ENCODE data around the gene SERINC5. TPM values are rescaled to one million over a fixed set of nuclear protein-coding genes. Genes with fewer than 3 reads are reported as not detected.

SERINC5 gene
- polyA plus RNA-seq, 4 donors: 51.9 to 60.6 (median 54.9) TPM

GRCh38 chr5:80255431-80255810, 427 bp downstream of the SERINC5 start:
- no peak for DNase-seq (ENCODE audit: low read depth in 4 of 4, low spot score in 3 of 4)

- no peak for DNase-seq (ENCODE audit: low read depth in 4 of 4, low spot score in 3 of 4)
Observed at GRCh38 chr5:80254767-80255430, 949 bp downstream of the SERINC5 start.

DNA sequence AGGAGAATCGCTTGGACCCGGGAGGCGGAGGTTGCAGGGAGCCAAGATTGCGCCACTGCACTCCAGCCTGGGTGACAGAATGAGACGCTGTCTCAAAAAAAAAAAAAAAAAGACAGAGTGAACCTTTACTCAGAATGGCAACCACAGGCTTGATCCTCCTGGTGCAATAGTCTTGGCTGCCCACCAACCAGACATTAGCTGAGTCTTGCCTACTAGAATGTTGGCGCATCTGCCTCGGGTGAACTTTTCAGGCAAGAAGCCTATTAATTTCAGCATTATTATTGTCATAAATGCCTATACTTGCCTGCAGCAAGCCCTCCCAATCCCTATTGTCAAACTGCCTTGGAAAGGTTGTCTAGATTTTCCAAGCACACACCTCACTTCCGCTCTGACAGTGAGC, 4.2 kb downstream of the SERINC5 start:
- no peak for DNase-seq (ENCODE audit: low read depth in 4 of 4, low spot score in 3 of 4)

DNA sequence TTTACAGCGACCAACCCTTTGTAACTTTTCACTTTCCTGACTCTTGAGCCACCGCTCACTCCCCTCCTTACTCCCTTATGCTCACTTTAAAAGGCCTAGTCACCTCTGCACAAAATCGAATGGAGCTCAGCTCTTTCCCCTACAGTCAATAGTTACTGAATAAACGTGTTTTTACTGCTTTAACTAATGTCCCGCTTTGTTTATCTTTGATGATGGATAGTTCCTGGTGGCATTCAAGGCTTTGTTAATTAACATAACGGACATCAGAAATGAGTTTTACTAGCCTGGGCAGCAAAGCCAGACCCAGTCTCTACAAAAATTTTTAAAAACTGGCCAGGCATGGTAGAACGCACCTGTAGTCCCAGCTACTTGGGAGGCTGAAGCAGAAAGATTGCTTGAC, 5.0 kb downstream of the SERINC5 start:
- no peak for DNase-seq (ENCODE audit: low read depth in 4 of 4, low spot score in 3 of 4)

- no peak for DNase-seq (ENCODE audit: low read depth in 4 of 4, low spot score in 3 of 4)
Observed at GRCh38 chr5:80249901-80250300, 5.9 kb downstream of the SERINC5 start.

DNA sequence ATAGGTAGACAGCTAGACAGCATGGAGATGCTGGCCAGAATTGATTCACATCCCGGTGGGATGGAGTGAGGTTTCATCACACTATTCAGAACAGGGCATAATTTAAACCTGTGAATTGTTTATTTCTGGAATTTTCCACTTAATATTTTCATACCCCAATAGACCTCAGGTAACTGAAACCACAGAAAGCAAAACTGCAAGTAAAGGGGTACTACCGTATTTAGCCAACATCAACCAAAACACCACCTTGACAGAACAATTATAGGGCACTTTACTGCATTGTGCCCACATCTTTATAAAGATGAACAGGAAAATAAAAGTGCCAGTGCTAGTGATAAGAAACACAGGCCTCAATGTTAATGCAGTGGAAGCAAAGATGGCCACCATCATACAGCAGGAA, 7.5 kb downstream of the SERINC5 start:
- no peak for DNase-seq (ENCODE audit: low read depth in 4 of 4, low spot score in 3 of 4)

GRCh38 chr5:80246995-80247729, 8.7 kb downstream of the SERINC5 start:
- DNase-seq (ENCODE audit: low read depth in 4 of 4, low spot score in 3 of 4): no peak

GRCh38 chr5:80246001-80246758, 9.7 kb downstream of the SERINC5 start:
- no peak for DNase-seq (ENCODE audit: low read depth in 4 of 4, low spot score in 3 of 4)

DNA sequence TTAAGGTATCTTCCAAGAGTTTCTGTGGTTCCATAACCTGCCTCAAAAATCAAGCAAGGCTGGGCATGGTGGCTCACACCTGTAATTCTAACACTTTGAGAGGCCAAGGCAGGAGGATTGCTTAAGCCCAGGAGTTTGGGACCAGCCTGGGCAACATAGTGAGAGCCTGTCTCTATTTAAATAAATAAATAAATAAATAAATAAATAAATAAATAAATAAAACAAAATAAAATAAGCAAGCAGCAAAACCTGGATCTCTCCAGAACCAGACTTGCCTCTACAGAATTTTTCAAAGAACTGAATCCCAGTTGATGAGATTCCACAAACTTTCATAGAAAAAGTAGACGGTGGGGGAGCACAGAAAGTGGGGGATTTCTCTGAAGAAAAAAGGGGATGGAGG, 12.3 kb downstream of the SERINC5 start:
- DNase-seq (ENCODE audit: low read depth in 4 of 4, low spot score in 3 of 4): no peak

- DNase-seq (ENCODE audit: low read depth in 4 of 4, low spot score in 3 of 4): no peak
Observed at GRCh38 chr5:80242849-80243248, 13.0 kb downstream of the SERINC5 start.

- no peak for DNase-seq (ENCODE audit: low read depth in 4 of 4, low spot score in 3 of 4)
Observed at GRCh38 chr5:80240368-80240986, 15.4 kb downstream of the SERINC5 start.

DNA sequence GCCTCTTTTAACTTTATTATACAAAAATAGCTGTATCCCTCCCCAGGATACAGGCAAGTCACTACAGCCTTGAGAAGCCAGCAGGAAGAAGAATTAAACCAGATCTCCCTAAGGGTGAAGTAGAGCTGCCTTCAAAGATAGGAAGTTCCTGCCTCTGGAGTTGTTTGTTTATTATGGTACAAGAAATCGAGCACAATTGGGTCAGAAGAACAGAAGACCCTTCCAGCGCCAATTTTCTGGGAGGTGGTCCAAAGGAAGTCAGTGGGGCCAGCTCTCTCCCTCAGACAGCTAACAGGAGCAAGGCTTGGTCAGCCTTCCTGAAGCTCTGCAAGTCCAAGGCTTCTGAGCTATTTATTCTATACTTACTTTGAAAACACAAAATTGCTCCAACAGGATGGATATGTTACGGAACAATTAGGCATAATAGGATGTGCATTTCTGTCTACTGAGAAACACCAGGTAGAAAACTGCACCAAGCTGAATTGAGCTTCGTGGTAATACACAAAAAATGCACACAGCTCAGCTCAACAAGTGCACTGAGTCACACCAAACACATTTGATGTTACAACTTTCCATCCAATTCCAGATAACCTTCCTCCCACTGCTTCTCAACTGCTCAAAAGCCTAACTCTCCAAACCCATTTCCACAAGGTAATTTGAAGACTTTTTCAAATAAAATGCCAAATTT, 16.0 kb downstream of the SERINC5 start:
- DNase-seq (ENCODE audit: low read depth in 4 of 4, low spot score in 3 of 4): no peak

DNA sequence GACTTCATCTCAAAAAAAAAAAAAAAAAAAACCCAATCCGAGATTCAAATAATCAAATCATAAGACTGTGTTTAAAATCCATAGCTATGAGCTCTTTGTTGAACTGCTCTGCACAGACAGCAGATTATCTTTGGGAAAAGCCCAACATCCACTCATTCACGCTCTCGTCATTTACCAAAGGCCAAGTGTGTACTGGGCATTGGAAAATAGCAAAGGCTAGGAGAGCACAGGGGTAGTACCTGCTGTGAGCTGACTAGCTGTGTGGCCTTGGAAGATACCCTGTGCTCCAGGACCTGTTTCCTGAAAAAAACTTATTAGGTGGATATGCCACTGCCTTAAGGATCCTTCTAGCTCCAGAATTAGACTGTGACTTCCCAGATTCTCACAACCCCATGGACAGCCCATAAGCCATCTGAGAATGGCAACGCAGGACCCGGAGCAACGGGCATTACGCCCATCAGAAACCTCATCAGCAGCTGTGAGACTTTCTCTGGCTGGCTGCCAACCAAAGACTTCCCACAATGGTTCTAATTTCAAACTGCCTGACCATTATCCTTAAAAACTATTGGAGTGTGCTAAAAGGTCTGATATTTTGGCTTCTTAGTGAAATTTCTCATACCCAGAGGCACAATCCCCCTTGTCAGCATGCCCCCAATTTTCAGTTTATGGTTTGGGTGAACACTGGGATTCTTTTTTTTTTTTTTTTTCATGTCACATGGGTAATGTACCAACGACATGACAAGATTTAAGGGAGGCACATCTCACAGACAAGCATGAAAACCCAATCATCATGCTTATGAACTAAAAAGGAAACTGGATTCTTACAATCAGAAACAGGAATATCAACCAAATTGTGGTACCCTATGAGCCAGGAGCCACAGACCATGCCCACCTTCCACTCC, 16.8 kb downstream of the SERINC5 start:
- DNase-seq (ENCODE audit: low read depth in 4 of 4, low spot score in 3 of 4): no peak

- no peak for DNase-seq (ENCODE audit: low read depth in 4 of 4, low spot score in 3 of 4)
Observed at GRCh38 chr5:80238097-80238496, 17.8 kb downstream of the SERINC5 start.

DNA sequence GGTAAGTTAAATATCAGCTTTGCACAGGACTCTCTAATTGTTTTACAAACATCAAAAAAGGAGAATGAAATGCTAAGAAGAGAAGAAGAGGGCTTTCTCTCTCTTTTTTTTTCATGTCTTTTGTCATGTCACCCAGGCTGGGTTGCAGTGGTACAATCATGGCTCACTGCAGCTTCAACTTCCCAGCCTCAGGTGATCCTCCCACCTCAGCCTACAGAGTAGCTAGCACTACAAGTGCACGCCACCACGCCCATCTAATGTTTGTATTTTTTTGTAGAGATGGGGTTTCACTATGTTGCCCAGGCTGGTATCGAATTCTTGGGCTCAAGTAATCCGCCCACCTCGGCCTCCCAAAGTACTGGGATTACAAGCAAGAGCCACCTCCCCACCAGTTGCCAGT, 18.6 kb downstream of the SERINC5 start:
- DNase-seq (ENCODE audit: low read depth in 4 of 4, low spot score in 3 of 4): no peak

- DNase-seq (ENCODE audit: low read depth in 4 of 4, low spot score in 3 of 4): no peak
Observed at GRCh38 chr5:80234116-80234948, 21.5 kb downstream of the SERINC5 start.

- no peak for DNase-seq (ENCODE audit: low read depth in 4 of 4, low spot score in 3 of 4)
Observed at GRCh38 chr5:80231693-80232092, 24.2 kb downstream of the SERINC5 start.

DNA sequence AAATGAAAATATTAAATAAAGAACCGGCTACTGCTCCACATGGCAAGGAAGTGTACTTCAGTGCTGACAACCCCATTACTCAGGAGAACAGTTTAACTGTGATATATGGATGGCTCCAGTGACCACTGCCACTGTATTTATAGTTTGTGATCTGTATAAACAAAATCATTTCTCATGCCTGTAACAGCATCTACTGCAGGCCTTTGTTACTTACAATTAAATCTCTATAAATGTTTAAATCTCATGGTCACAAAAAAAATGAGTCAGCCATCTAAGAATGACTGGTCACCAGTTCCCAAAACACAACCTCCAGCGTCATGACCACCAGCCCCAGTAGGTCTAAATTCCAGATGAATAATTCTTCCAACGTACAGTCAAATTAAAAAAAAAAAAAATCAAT, 24.6 kb downstream of the SERINC5 start:
- DNase-seq (ENCODE audit: low read depth in 4 of 4, low spot score in 3 of 4): no peak

All from right renal pelvis (tissue), 4 donors.